Measurements from ENCODE around the gene DYNLT3.

DNA sequence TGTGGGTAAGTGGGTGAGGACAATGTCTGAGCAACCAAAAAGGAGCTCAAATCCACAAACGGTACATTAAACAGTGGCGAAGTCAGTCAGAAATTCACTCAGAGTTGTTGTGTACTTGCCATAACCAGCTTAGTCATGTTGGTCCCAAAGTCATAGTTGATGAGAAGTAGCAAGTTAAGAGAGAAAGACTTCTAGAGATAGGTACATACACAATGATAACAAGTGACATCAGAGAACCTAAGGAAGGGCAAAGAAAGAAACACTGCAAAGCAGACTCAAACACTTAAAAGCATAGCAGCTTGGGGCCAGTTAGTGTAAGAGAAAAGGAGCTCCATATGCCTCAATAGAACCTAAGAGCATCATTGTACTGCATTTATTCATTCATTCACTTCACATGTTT lies 30.2 kb downstream of the DYNLT3 start:
- TF ChIP-seq RAD21 (IDR thresholded peaks at IDR 0.05; ENCODE audit: low read depth) (no peak), TCF12 (IDR thresholded peaks at IDR 0.05; ENCODE audit: low read depth) (no peak), YY1 (IDR thresholded peaks at IDR 0.05; ENCODE audit: low read depth) (no peak)
